ENCODE data around the gene GPR179.

DNA sequence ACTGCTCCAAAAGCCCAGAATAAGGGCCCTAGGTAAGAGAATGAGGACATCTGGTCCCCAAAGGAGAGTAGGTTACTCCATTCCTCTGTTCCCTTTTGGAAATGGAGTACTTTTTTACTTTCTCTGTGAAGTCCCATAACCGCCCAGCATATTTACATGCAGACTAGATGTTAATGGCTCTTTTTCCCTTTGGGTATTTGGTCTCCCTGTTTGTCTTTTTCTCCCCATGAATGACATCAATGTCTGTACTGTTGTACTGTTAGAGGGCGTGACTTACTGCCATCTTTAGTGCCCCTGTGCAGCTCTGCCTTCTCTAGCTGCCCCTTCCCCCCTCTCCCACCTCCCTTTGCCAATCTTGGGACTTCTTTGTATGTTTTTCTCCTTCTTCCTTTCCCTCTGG, 19.0 kb downstream of the GPR179 start:
- TF ChIP-seq CTCF (optimal IDR thresholded peaks at IDR 0.05 in 1 of 3, IDR thresholded peaks at IDR 0.05 in 1 of 3, conservative IDR thresholded peaks at IDR 0.05 in 1 of 3; ENCODE audit: extremely low read depth in 1 of 3, insufficient read depth in 2 of 3, low read length in 3 of 3) (no peak), EZH2 (IDR thresholded peaks at IDR 0.05; ENCODE audit: low read length) (no peak)
